IMR-90 (cell line): ENCODE data around the gene PSMA8. TPM values are rescaled to one million over a fixed set of nuclear protein-coding genes. Genes with fewer than 3 reads are reported as not detected.
"Not testable (repeated sequence)": the region's sequence is repeated elsewhere in the genome, so short reads cannot be mapped to it uniquely, and the experiment has no call there.

Experiments used
- ATAC-seq: fragments of 200-7000 bp; cut with Tn5 transposase; 2 replicates; pipeline ENCODE4 v1.9.1; 2020; ENCODE audit warnings: low read depth, mild to moderate bottlenecking, moderate library complexity
- BruUV-seq: library from RNA; stranded (reverse); fragments of 400-500 nt; replicated peaks from 2 replicates; lab custom pipeline; 2021; lab: Mats Ljungman, UMichigan
- CTCF ChIA-PET: fragments of 300-600 bp; formaldehyde crosslinking; extraction: SDS; loops from one replicate; lab custom pipeline; 2021; ENCODE audit warnings: antibody characterized with exemption; lab: Yijun Ruan, JAX
- POLR2A ChIA-PET: fragments of 300-600 bp; sonication (Branson Sonifier 250); formaldehyde crosslinking; loops from one replicate; lab custom pipeline; 2022; ENCODE audit warnings: antibody characterized with exemption; ENCODE audit not compliant: unreplicated experiment; lab: Charles Lee
- DNase-seq: peaks from one replicate; pipeline ENCODE4 v3.0.0; 2013
- H2AFZ ChIP-seq: replicated peaks from 2 replicates; pipeline ENCODE3; 2013; ENCODE audit warnings: low read length, mild to moderate bottlenecking; ENCODE audit not compliant: poor library complexity
- H2AK5ac ChIP-seq: 2 replicates; pipeline ENCODE4 v1.6.1; 2013; ENCODE audit warnings: low read depth, low read length, inconsistent platforms
- H2AK9ac ChIP-seq: replicated peaks from 2 replicates; pipeline ENCODE3; 2013; ENCODE audit warnings: mild to moderate bottlenecking, low read depth, low read length, moderate library complexity; ENCODE audit not compliant: poor library complexity
- H2BK120ac ChIP-seq: 2 replicates; pipeline ENCODE4 v1.6.1; 2013; ENCODE audit warnings: low read depth, low read length, inconsistent platforms
- H2BK15ac ChIP-seq: 3 replicates; pipeline ENCODE4 v1.6.1; 2013; ENCODE audit warnings: low read depth, low read length, inconsistent platforms
- H2BK20ac ChIP-seq: 2 replicates; pipeline ENCODE4 v1.6.1; 2013; ENCODE audit warnings: low read depth, mild to moderate bottlenecking, inconsistent platforms, low read length, moderate library complexity
- H2BK5ac ChIP-seq: 2 replicates; pipeline ENCODE4 v1.6.1; 2013; ENCODE audit warnings: mild to moderate bottlenecking, low read depth, low read length, inconsistent platforms; ENCODE audit not compliant: poor library complexity, severe bottlenecking
- H3K14ac ChIP-seq: replicated peaks from 2 replicates; pipeline ENCODE4 v1.6.1; 2013; ENCODE audit warnings: low read depth, low read length, inconsistent platforms
- H3K18ac ChIP-seq: 2 replicates; pipeline ENCODE4 v1.6.1; 2013; ENCODE audit warnings: low read depth, low read length, control low read depth
- H3K23ac ChIP-seq: 2 replicates; pipeline ENCODE4 v1.6.1; 2013; ENCODE audit warnings: low read depth, low read length, inconsistent platforms
- H3K27ac ChIP-seq: 2 replicates; pipeline ENCODE4 v1.5.1; 2013; ENCODE audit warnings: mild to moderate bottlenecking, control low read depth, low read length; ENCODE audit not compliant: insufficient read depth
- H3K27me3 ChIP-seq: 2 replicates; pipeline ENCODE4 v1.6.1; 2013; ENCODE audit warnings: low read length; ENCODE audit not compliant: control insufficient read depth, insufficient read depth
- H3K36me3 ChIP-seq: 2 replicates; pipeline ENCODE4 v1.6.1; 2013; ENCODE audit warnings: low read length, mixed read lengths; ENCODE audit not compliant: control insufficient read depth, insufficient read depth
- H3K4ac ChIP-seq: 2 replicates; pipeline ENCODE4 v1.6.1; 2013; ENCODE audit warnings: low read depth, low read length, inconsistent platforms
- H3K4me1 ChIP-seq: 2 replicates; pipeline ENCODE4 v1.6.1; 2013; ENCODE audit warnings: low read length, mixed read lengths; ENCODE audit not compliant: control insufficient read depth, insufficient read depth
- H3K4me2 ChIP-seq: 2 replicates; pipeline ENCODE4 v1.6.1; 2013; ENCODE audit warnings: low read depth, mild to moderate bottlenecking, control low read depth, low read length, moderate library complexity
- H3K4me3 ChIP-seq: 2 replicates; pipeline ENCODE4 v1.5.1; 2013; ENCODE audit warnings: low read depth, mild to moderate bottlenecking, control low read depth, low read length, moderate library complexity; ENCODE audit not compliant: insufficient read depth
- H3K56ac ChIP-seq: 2 replicates; pipeline ENCODE4 v1.6.1; 2013; ENCODE audit warnings: low read length, inconsistent platforms; ENCODE audit not compliant: insufficient read depth; ENCODE audit errors: extremely low read depth
- H3K79me1 ChIP-seq, 2 experiments: 2 replicates each; pipeline ENCODE4 v1.6.1; 2013; ENCODE audit warnings: low read length in 2 of 2, inconsistent platforms in 1 of 2, low read depth in 1 of 2
- H3K9ac ChIP-seq: 2 replicates; pipeline ENCODE4 v1.6.1; 2013; ENCODE audit warnings: low read depth, low read length, control low read depth
- H3K9me1 ChIP-seq: 2 replicates; pipeline ENCODE4 v1.6.1; 2013; ENCODE audit warnings: low read length, inconsistent platforms; ENCODE audit not compliant: insufficient read depth
- H3K9me3 ChIP-seq: 2 replicates; pipeline ENCODE4 v1.6.1; 2013; ENCODE audit warnings: low read length; ENCODE audit not compliant: control insufficient read depth, insufficient read depth
- H4K20me1 ChIP-seq: 2 replicates; pipeline ENCODE4 v1.6.1; 2013; ENCODE audit warnings: low read length, inconsistent platforms; ENCODE audit not compliant: insufficient read depth
- H4K5ac ChIP-seq: 2 replicates; pipeline ENCODE4 v1.6.1; 2013; ENCODE audit warnings: mild to moderate bottlenecking, low read depth, low read length, control low read depth
- H4K8ac ChIP-seq, 2 experiments: 2 replicates each; pipeline ENCODE4 v1.6.1; 2013; ENCODE audit warnings: low read depth in 2 of 2, low read length in 2 of 2, control low read depth in 1 of 2, inconsistent platforms in 1 of 2
- H4K91ac ChIP-seq: 2 replicates; pipeline ENCODE4 v1.6.1; 2013; ENCODE audit warnings: low read depth, low read length, inconsistent platforms; ENCODE audit not compliant: insufficient read depth
- BHLHE40 ChIP-seq: fragments of 150-350 bp; IDR thresholded peaks from 2 replicates; pipeline ENCODE4 v1.6.1; 2016; ENCODE audit warnings: mild to moderate bottlenecking, low read depth, low read length
- CHD1 ChIP-seq: IDR thresholded peaks from 2 replicates; pipeline ENCODE4 v1.6.1; 2012; ENCODE audit warnings: low read depth, low read length, improper control_type of control experiment
- MAFK ChIP-seq: IDR thresholded peaks from 2 replicates; pipeline ENCODE4 v1.6.1; 2012; ENCODE audit warnings: low read depth, low read length, improper control_type of control experiment
- MAZ ChIP-seq: IDR thresholded peaks from 2 replicates; pipeline ENCODE4 v1.6.1; 2012; ENCODE audit warnings: low read depth, mild to moderate bottlenecking, low read length, improper control_type of control experiment, moderate library complexity, borderline replicate concordance
- MXI1 ChIP-seq: IDR thresholded peaks from 2 replicates; pipeline ENCODE4 v1.6.1; 2012; ENCODE audit warnings: low read depth, mild to moderate bottlenecking, low read length, moderate library complexity, borderline replicate concordance
- POLR2A ChIP-seq: IDR thresholded peaks from 2 replicates; pipeline ENCODE4 v1.6.1; 2012; ENCODE audit warnings: mild to moderate bottlenecking, low read depth, low read length
- RAD21 ChIP-seq: IDR thresholded peaks from 2 replicates; pipeline ENCODE4 v1.6.1; 2012; ENCODE audit warnings: low read length, improper control_type of control experiment
- RCOR1 ChIP-seq: IDR thresholded peaks from 2 replicates; pipeline ENCODE4 v1.6.1; 2012; ENCODE audit warnings: mild to moderate bottlenecking, low read length, improper control_type of control experiment; ENCODE audit not compliant: insufficient replicate concordance
- RFX5 ChIP-seq: IDR thresholded peaks from 2 replicates; pipeline ENCODE4 v1.8.0; 2012; ENCODE audit warnings: low read depth, mild to moderate bottlenecking, low read length, moderate library complexity
- WGBS, 2 experiments: methylation state at CpG; one replicate each; pipeline versions ENCODE4 v1.1.5 to v1.1.7; 2013; ENCODE audit warnings: missing lambda C conversion rate in 2 of 2; ENCODE audit not compliant: insufficient read length in 1 of 2; ENCODE audit errors: extremely low coverage in 2 of 2; 5-methylcytosine and 5-hydroxymethylcytosine counted together
- dilution Hi-C: fragments of 300-500 bp; cut with HindIII; formaldehyde crosslinking; loops from one replicate; pipeline ENCODE4 v1.14.3; 2018; ENCODE audit warnings: low sequenced_read_pairs; ENCODE audit not compliant: unreplicated experiment
- in situ Hi-C: fragments of 300-500 bp; cut with MboI; formaldehyde crosslinking; loops from 3 replicates; pipeline ENCODE4 v1.14.3; 2019; ENCODE audit warnings: low sequenced_read_pairs, inconsistent platforms, mixed read lengths
- intact Hi-C: fragments of 100-400 bp; cut with micrococcal nuclease; formaldehyde crosslinking; loops from 2 replicates; pipeline ENCODE4 v1.10.0; 2022
- polyA plus RNA-seq, 3 experiments: library from polyadenylated mRNA; depleted of rRNA; stranded (reverse); fragments of >200 nt; gene quantifications; 2 replicates each; pipeline ENCODE4 v1.2.3, GENCODE V29; 2012; ENCODE audit warnings: low replicate concordance in 1 of 3
- total RNA-seq: library from RNA; depleted of rRNA; stranded (reverse); fragments of >200 nt; gene quantifications from 2 replicates; pipeline ENCODE4 v1.2.3, GENCODE V29; 2012
- TF ChIP-seq, protein P1 (sequence below): fragments of 150-350 bp; IDR thresholded peaks from 2 replicates; pipeline ENCODE4 v1.6.1; 2017; ENCODE audit warnings: mild to moderate bottlenecking, antibody characterized with exemption, low read length, low read depth

PSMA8 gene
- total and polyA plus RNA-seq, 2 of the 4 experiments (the other 2 are of a cell fraction): not detected

GRCh38 chr18:26164571-26164970 lies 30.9 kb downstream of the PSMA8 start:
- no peak overlapping the region for H2AK5ac ChIP-seq
- H3K9me1 ChIP-seq: no peaks in the 10 kb centered on the region
- no peak overlapping the region for H2AFZ ChIP-seq
- H3K18ac ChIP-seq: no peak overlapping the region
- H3K79me1 ChIP-seq: no peaks in the 10 kb centered on the region
- H4K20me1 ChIP-seq: no peaks in the 10 kb centered on the region
- H3K27ac ChIP-seq: no peak overlapping the region
- WGBS, 2 experiments: 100% methylated on average over 1 of the region's 2 CpGs; no CpG with 5 or more reads in 1 of the 2 experiments
- H3K56ac ChIP-seq: no peak overlapping the region
- intact Hi-C loops: no loop called here
- no peak overlapping the region for H2BK5ac ChIP-seq
- no peak overlapping the region for H2AK9ac ChIP-seq
- no peak overlapping the region for H3K4ac ChIP-seq
- dilution Hi-C loops: no loop called here
- H3K36me3 ChIP-seq: no peaks in the 10 kb centered on the region
- no peak overlapping the region for H2BK20ac ChIP-seq
- no peak overlapping the region for H4K91ac ChIP-seq
- no peak overlapping the region for H3K4me3 ChIP-seq
- no peak overlapping the region for H2BK15ac ChIP-seq
- no peak overlapping the region for H3K4me2 ChIP-seq
- POLR2A ChIA-PET: no interaction called here
- no peak overlapping the region for H3K9ac ChIP-seq
- peaks cover 1% of the 10 kb centered on the region; the same call in 1 of the 2 replicates for H3K27me3 ChIP-seq
- ATAC-seq (no peak), DNase-seq (no peak)
- H3K4me1 ChIP-seq: no peaks in the 10 kb centered on the region
- H2BK120ac ChIP-seq: no peak overlapping the region
- no peak overlapping the region for H3K14ac ChIP-seq
- CTCF ChIA-PET: no interaction called here
- no peaks in the 10 kb centered on the region for H3K9me3 ChIP-seq
- no peak overlapping the region for H4K8ac ChIP-seq
- H3K23ac ChIP-seq: no peak overlapping the region
- in situ Hi-C loops: no loop called here
- H4K5ac ChIP-seq: no peak overlapping the region
- BruUV-seq: no TSS peak
- TF ChIP-seq MAZ (no peak), MAFK (no peak), RCOR1 (no peak), CHD1 (no peak), MXI1 (no peak), BHLHE40 (no peak), RAD21 (no peak), POLR2A (no peak), RFX5 (no peak)
- TF ChIP-seq, protein P1, sequence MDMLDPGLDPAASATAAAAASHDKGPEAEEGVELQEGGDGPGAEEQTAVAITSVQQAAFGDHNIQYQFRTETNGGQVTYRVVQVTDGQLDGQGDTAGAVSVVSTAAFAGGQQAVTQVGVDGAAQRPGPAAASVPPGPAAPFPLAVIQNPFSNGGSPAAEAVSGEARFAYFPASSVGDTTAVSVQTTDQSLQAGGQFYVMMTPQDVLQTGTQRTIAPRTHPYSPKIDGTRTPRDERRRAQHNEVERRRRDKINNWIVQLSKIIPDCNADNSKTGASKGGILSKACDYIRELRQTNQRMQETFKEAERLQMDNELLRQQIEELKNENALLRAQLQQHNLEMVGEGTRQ: no peak

DNA sequence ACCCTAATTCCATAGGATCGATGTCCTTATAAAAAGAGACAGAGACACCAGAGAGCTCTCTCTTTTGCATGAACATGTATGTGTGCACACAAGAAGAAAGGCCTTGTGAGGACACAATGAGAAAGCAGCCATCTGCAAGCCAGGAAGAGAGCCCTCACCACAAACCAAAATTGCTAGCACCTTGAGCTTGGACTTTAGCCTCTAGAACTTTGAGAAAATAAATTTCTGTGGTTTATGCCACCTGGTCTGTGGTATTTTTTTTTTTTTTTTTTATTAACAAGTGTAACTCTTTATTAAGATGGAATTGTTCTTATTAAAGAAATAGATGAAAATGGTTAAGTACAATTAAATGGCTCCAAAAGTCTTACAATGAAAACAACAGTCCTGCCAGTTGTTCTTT lies 33.9 kb downstream of the PSMA8 start:
- H3K56ac ChIP-seq, H3K27me3 ChIP-seq, dilution Hi-C loops, H4K91ac ChIP-seq, H4K8ac ChIP-seq, ATAC-seq, H3K23ac ChIP-seq, H3K4ac ChIP-seq, H3K4me1 ChIP-seq, H2BK5ac ChIP-seq, H2AFZ ChIP-seq, H3K9ac ChIP-seq, intact Hi-C loops, DNase-seq, H3K27ac ChIP-seq, H3K9me3 ChIP-seq, H4K5ac ChIP-seq, H2BK15ac ChIP-seq, H3K36me3 ChIP-seq, BruUV-seq, H2AK9ac ChIP-seq, in situ Hi-C loops, H3K4me3 ChIP-seq, H2AK5ac ChIP-seq, H3K9me1 ChIP-seq, H2BK20ac ChIP-seq, H2BK120ac ChIP-seq, H3K4me2 ChIP-seq, POLR2A ChIA-PET, H3K18ac ChIP-seq, H4K20me1 ChIP-seq, H3K14ac ChIP-seq, H3K79me1 ChIP-seq, CTCF ChIA-PET: not testable (repeated sequence)
- no CpG with 5 or more reads among the region's 1 CpG for WGBS, 2 experiments
